ENCODE measurements around the gene BRSK2.

GRCh38 chr11:1384199-1384970 is 5.3 kb upstream of the BRSK2 start:
- TF ChIP-seq ZNF274 (IDR thresholded peaks at IDR 0.05; ENCODE audit: low read depth, low read length) (no peak), SUZ12 (IDR thresholded peaks at IDR 0.05; ENCODE audit: extremely low read depth, insufficient read depth, insufficient read length) (no peak)
